Spinal cord (tissue), 10 donors: Measurements from ENCODE around the gene GNAZ. TPM values are rescaled to one million over a fixed set of nuclear protein-coding genes. Genes with fewer than 3 reads are reported as not detected.

Experiments
- DNase-seq, 6 donors: peaks; one replicate each; pipeline versions ENCODE4 v3.0.0 to v3.0.0-alpha.2; 2013 to 2015; ENCODE audit warnings: low spot score in 6 of 6, low read depth in 4 of 6
- H3K27ac ChIP-seq: one replicate; pipeline ENCODE4 v1.5.1; 2013; ENCODE audit warnings: low read depth, low read length, control low read depth
- H3K27me3 ChIP-seq: one replicate; pipeline ENCODE4 v1.6.1; 2013; ENCODE audit warnings: low read length; ENCODE audit not compliant: control insufficient read depth, insufficient read depth
- H3K36me3 ChIP-seq: one replicate; pipeline ENCODE4 v1.6.1; 2013; ENCODE audit warnings: low read length; ENCODE audit not compliant: control insufficient read depth, insufficient read depth
- H3K4me1 ChIP-seq: one replicate; pipeline ENCODE4 v1.6.1; 2013; ENCODE audit warnings: low read length; ENCODE audit not compliant: control insufficient read depth, insufficient read depth
- H3K4me3 ChIP-seq: one replicate; pipeline ENCODE4 v1.5.1; 2013; ENCODE audit warnings: low read depth, low read length, control low read depth
- H3K9me3 ChIP-seq: one replicate; pipeline ENCODE4 v1.6.1; 2013; ENCODE audit warnings: low read length; ENCODE audit not compliant: control insufficient read depth, insufficient read depth
- WGBS: methylation state at CpG from one replicate; pipeline ENCODE4 v1.1.5; 2013; ENCODE audit warnings: missing lambda C conversion rate; ENCODE audit not compliant: insufficient coverage; 5-methylcytosine and 5-hydroxymethylcytosine counted together
- polyA plus RNA-seq, 2 donors: library from polyadenylated mRNA; unstranded; fragments of 120-200 nt; gene quantifications; one replicate each; pipeline ENCODE4 v1.2.1, GENCODE V29; 2013; ENCODE audit not compliant: insufficient read length in 2 of 2
- total RNA-seq, 2 donors: library from RNA; depleted of rRNA in 1 of 2; stranded (reverse); fragments of 120-200 nt in 1 of 2; fragments of >200 nt in 1 of 2; gene quantifications; one replicate each; pipeline versions ENCODE4 v1.2.3 to v1.2.4, GENCODE V29; 2013 to 2014
- donor health status: healthy.

GNAZ gene
- total and polyA plus RNA-seq, 4 donors = 33.3 to 77.9 (median 59.0) TPM

- WGBS = 89% methylated on average over 7 of the region's 9 CpGs
- no peaks in the 10 kb centered on the region for H3K27me3 ChIP-seq
- H3K27ac ChIP-seq = no peak overlapping the region
- H3K36me3 ChIP-seq = peaks cover 59% of the 10 kb centered on the region
- DNase-seq = no peak
- H3K4me1 ChIP-seq = peaks cover 66% of the 10 kb centered on the region
- H3K9me3 ChIP-seq = no peaks in the 10 kb centered on the region
- no peak overlapping the region for H3K4me3 ChIP-seq
Measured at GRCh38 chr22:23075525-23076216, 5.4 kb downstream of the GNAZ start.

- Histone ChIP-seq H3K36me3 (peaks cover 59% of the 10 kb centered on the region), H3K4me3 (no peak overlapping the region), H3K9me3 (no peaks in the 10 kb centered on the region), H3K27ac (no peak overlapping the region), H3K4me1 (peaks cover 53% of the 10 kb centered on the region), H3K27me3 (no peaks in the 10 kb centered on the region)
- 90% methylated on average over 7 of the region's 10 CpGs for WGBS
- no peak for DNase-seq
Measured at GRCh38 chr22:23076896-23077572, 6.7 kb downstream of the GNAZ start.

- Histone ChIP-seq H3K27ac (no peak overlapping the region), H3K4me3 (no peak overlapping the region), H3K27me3 (no peaks in the 10 kb centered on the region), H3K4me1 (peaks cover 45% of the 10 kb centered on the region), H3K36me3 (peaks cover 55% of the 10 kb centered on the region), H3K9me3 (no peaks in the 10 kb centered on the region)
- DNase-seq = peak in 1 of 6 donors; percentile 29
- whole genome bisulfite sequencing = 76% methylated on average over 8 of the region's 11 CpGs
Measured at GRCh38 chr22:23077627-23078461, 7.5 kb downstream of the GNAZ start.

- Histone ChIP-seq H3K9me3 (no peaks in the 10 kb centered on the region), H3K36me3 (peaks cover 49% of the 10 kb centered on the region), H3K27ac (no peak overlapping the region), H3K4me3 (no peak overlapping the region), H3K27me3 (no peaks in the 10 kb centered on the region), H3K4me1 (peaks cover 40% of the 10 kb centered on the region)
- no peak for DNase-seq
- 90% methylated on average over 2 of the region's 3 CpGs for WGBS
Measured at GRCh38 chr22:23078462-23078787, 8.1 kb downstream of the GNAZ start.

- Histone ChIP-seq H3K27ac (no peak overlapping the region), H3K9me3 (no peaks in the 10 kb centered on the region), H3K4me1 (peaks cover 34% of the 10 kb centered on the region), H3K4me3 (no peak overlapping the region), H3K27me3 (no peaks in the 10 kb centered on the region), H3K36me3 (peaks cover 41% of the 10 kb centered on the region)
- WGBS = 92% methylated on average over 9 of the region's 9 CpGs
- no peak for DNase-seq
Measured at GRCh38 chr22:23079240-23079768, 9.0 kb downstream of the GNAZ start.

- H3K4me3 ChIP-seq = no peak overlapping the region
- no peaks in the 10 kb centered on the region for H3K27me3 ChIP-seq
- WGBS = 84% methylated on average over 8 of the region's 9 CpGs
- peaks cover 36% of the 10 kb centered on the region for H3K36me3 ChIP-seq
- H3K9me3 ChIP-seq = no peaks in the 10 kb centered on the region
- H3K4me1 ChIP-seq = peaks cover 37% of the 10 kb centered on the region
- DNase-seq = no peak
- H3K27ac ChIP-seq = no peak overlapping the region
Measured at GRCh38 chr22:23079814-23080521, 9.6 kb downstream of the GNAZ start.

GRCh38 chr22:23080613-23081290 is 10.4 kb downstream of the GNAZ start:
- H3K4me3 ChIP-seq = no peak overlapping the region
- peak in 1 of 6 donors; percentile 57 for DNase-seq
- WGBS = 88% methylated on average over 7 of the region's 11 CpGs
- H3K27ac ChIP-seq = no peak overlapping the region
- H3K4me1 ChIP-seq = peaks cover 40% of the 10 kb centered on the region
- no peaks in the 10 kb centered on the region for H3K27me3 ChIP-seq
- H3K9me3 ChIP-seq = no peaks in the 10 kb centered on the region
- H3K36me3 ChIP-seq = peaks cover 36% of the 10 kb centered on the region

GRCh38 chr22:23082534-23083314 is 12.4 kb downstream of the GNAZ start:
- peaks cover 32% of the 10 kb centered on the region for H3K36me3 ChIP-seq
- no peak overlapping the region for H3K27ac ChIP-seq
- WGBS = 97% methylated on average over 3 of the region's 5 CpGs
- no peaks in the 10 kb centered on the region for H3K27me3 ChIP-seq
- peaks cover 45% of the 10 kb centered on the region for H3K4me1 ChIP-seq
- no peak for DNase-seq
- no peaks in the 10 kb centered on the region for H3K9me3 ChIP-seq
- no peak overlapping the region for H3K4me3 ChIP-seq
